HG02973 (cell line): ENCODE data around the gene CXCL3.

ENCODE experiments used
- ATAC-seq: cut with Tn5 transposase; IDR thresholded peaks from one replicate; pipeline ENCODE4 v1.9.1; 2021; ENCODE audit warnings: moderate library complexity; ENCODE audit not compliant: unreplicated experiment

CXCL3 gene

GRCh38 chr4:74056114-74056857 is 17.8 kb upstream of the CXCL3 start:
- ATAC-seq, result no peak

GRCh38 chr4:74055498-74055897 is 17.0 kb upstream of the CXCL3 start:
- no peak for ATAC-seq

GRCh38 chr4:74055096-74055495 is 16.6 kb upstream of the CXCL3 start:
- no peak for ATAC-seq

- ATAC-seq, result no peak
Measured at GRCh38 chr4:74054483-74055047, 16.1 kb upstream of the CXCL3 start.

- ATAC-seq, result no peak
Measured at GRCh38 chr4:74047152-74047551, 8.7 kb upstream of the CXCL3 start.

GRCh38 chr4:74045772-74046171 is 7.3 kb upstream of the CXCL3 start:
- no peak for ATAC-seq

GRCh38 chr4:74045247-74045646 is 6.8 kb upstream of the CXCL3 start:
- ATAC-seq, result no peak

- ATAC-seq, result no peak
Measured at GRCh38 chr4:74044677-74045076, 6.2 kb upstream of the CXCL3 start.

- ATAC-seq, result no peak
Measured at GRCh38 chr4:74042681-74043080, 4.2 kb upstream of the CXCL3 start.

GRCh38 chr4:74041418-74041817 is 2.9 kb upstream of the CXCL3 start:
- ATAC-seq, result no peak

GRCh38 chr4:74039315-74039763 is 850 bp upstream of the CXCL3 start:
- no peak for ATAC-seq

- no peak for ATAC-seq
Measured at GRCh38 chr4:74038086-74038424, 434 bp downstream of the CXCL3 start.

- ATAC-seq, result no peak
Measured at GRCh38 chr4:74037076-74037955, 1.2 kb downstream of the CXCL3 start.

GRCh38 chr4:74033739-74034138 is 4.8 kb downstream of the CXCL3 start:
- ATAC-seq, result no peak

- no peak for ATAC-seq
Measured at GRCh38 chr4:74032064-74032463, 6.4 kb downstream of the CXCL3 start.

- no peak for ATAC-seq
Measured at GRCh38 chr4:74031576-74031975, 6.9 kb downstream of the CXCL3 start.

GRCh38 chr4:74030285-74030684 is 8.2 kb downstream of the CXCL3 start:
- ATAC-seq, result no peak

GRCh38 chr4:74028504-74028903 is 10.0 kb downstream of the CXCL3 start:
- ATAC-seq, result no peak

- no peak for ATAC-seq
Measured at GRCh38 chr4:74023709-74024108, 14.8 kb downstream of the CXCL3 start.

- ATAC-seq, result no peak
Measured at GRCh38 chr4:74021601-74022000, 16.9 kb downstream of the CXCL3 start.

- ATAC-seq, result no peak
Measured at GRCh38 chr4:74018771-74019170, 19.7 kb downstream of the CXCL3 start.

- ATAC-seq, result no peak
Measured at GRCh38 chr4:74018116-74018515, 20.4 kb downstream of the CXCL3 start.
